HepG2 (cell line): ENCODE measurements around the gene TJAP1. TPM values are rescaled to one million over a fixed set of nuclear protein-coding genes. Genes with fewer than 3 reads are reported as not detected.

ENCODE experiments used
- ATAC-seq: fragments of 200-7000 bp; cut with Tn5 transposase; 3 replicates; pipeline ENCODE4 v1.9.1; 2020; ENCODE audit warnings: mild to moderate bottlenecking, moderate library complexity
- BruUV-seq: library from RNA; stranded (reverse); fragments of 400-500 nt; replicated peaks from 2 replicates; lab custom pipeline; 2021; lab: Mats Ljungman, UMichigan
- CTCF ChIA-PET: fragments of 300-600 bp; formaldehyde crosslinking; extraction: SDS; loops from one replicate; lab custom pipeline; 2021; ENCODE audit warnings: low total read pairs, inconsistent platforms, low intra/inter-chr PET ratio; lab: Yijun Ruan, JAX
- POLR2A ChIA-PET: fragments of 350-600 bp; sonication (Branson Sonifier 250); formaldehyde crosslinking; loops from one replicate; lab custom pipeline; 2020; ENCODE audit warnings: antibody characterized with exemption, inconsistent platforms; lab: Yijun Ruan, JAX
- DNase-seq: peaks from one replicate; pipeline ENCODE4 v3.0.0-alpha.2; 2015; ENCODE audit warnings: low spot score
- FAIRE-seq: peaks from 3 replicates; lab custom pipeline; 2011; peaks lifted over from hg19 to GRCh38; lab: Jason Lieb, UNC
- H2AFZ ChIP-seq: one replicate; pipeline ENCODE4 v1.6.1; 2011; ENCODE audit warnings: low read length, inconsistent platforms
- H3K27ac ChIP-seq: fragments of 300-600 bp; 3 replicates; pipeline ENCODE4 v1.8.0; 2011; ENCODE audit warnings: mixed run types, mild to moderate bottlenecking, mixed read lengths, low read length, inconsistent platforms; ENCODE audit not compliant: insufficient read depth; ENCODE audit errors: extremely low read length
- H3K27me3 ChIP-seq, 2 experiments: fragments of 200-600 bp in 1 of 2; 2 replicates in 1 of 2; 3 replicates in 1 of 2; pipeline versions ENCODE4 v1.6.0 to v1.8.0; 2011; ENCODE audit warnings: low read length in 2 of 2, mild to moderate bottlenecking in 2 of 2, moderate library complexity in 2 of 2, inconsistent platforms in 1 of 2; ENCODE audit not compliant: insufficient read depth in 2 of 2, control insufficient read depth in 1 of 2
- H3K36me3 ChIP-seq, 2 experiments: fragments of 200-600 bp in 1 of 2; replicated peaks in 1 of 2; 2 replicates in 1 of 2; 3 replicates in 1 of 2; pipeline versions ENCODE4 v1.5.1 to v1.8.0; 2011; ENCODE audit warnings: low read length in 2 of 2, inconsistent platforms in 1 of 2; ENCODE audit not compliant: insufficient read depth in 2 of 2, control insufficient read depth in 1 of 2
- H3K4me1 ChIP-seq: 2 replicates; pipeline ENCODE4 v1.5.1; 2012; ENCODE audit warnings: low read length, inconsistent platforms; ENCODE audit not compliant: insufficient read depth
- H3K4me2 ChIP-seq: 2 replicates; pipeline ENCODE4 v1.6.0; 2011; ENCODE audit warnings: low read depth, low read length, inconsistent platforms
- H3K4me3 ChIP-seq, 3 experiments: fragments of 200-600 bp in 1 of 3; sonication (generic), shearing (Covaris generic) in 1 of 3; replicated peaks in 1 of 3; 2 replicates each; pipeline ENCODE4 v1.5.1; 2011 to 2016; ENCODE audit warnings: low read length in 3 of 3, inconsistent platforms in 2 of 3, low read depth in 2 of 3, mild to moderate bottlenecking in 2 of 3, control low read depth in 1 of 3, mixed read lengths in 1 of 3; ENCODE audit not compliant: insufficient read depth in 1 of 3
- H3K79me2 ChIP-seq: one replicate; pipeline ENCODE4 v1.6.1; 2011; ENCODE audit warnings: low read length, inconsistent platforms; ENCODE audit not compliant: insufficient read depth
- H3K9ac ChIP-seq: 2 replicates; pipeline ENCODE4 v1.6.0; 2011; ENCODE audit warnings: mild to moderate bottlenecking, low read depth, low read length, inconsistent platforms; ENCODE audit not compliant: insufficient read depth
- H3K9me3 ChIP-seq: 2 replicates; pipeline ENCODE4 v1.5.1; 2012; ENCODE audit warnings: mild to moderate bottlenecking, low read length
- H4K20me1 ChIP-seq: 2 replicates; pipeline ENCODE4 v1.6.0; 2011; ENCODE audit warnings: inconsistent platforms, mild to moderate bottlenecking, low read length, moderate library complexity; ENCODE audit not compliant: insufficient read depth
- AGO2 ChIP-seq: fragments of 200-400 bp; formaldehyde crosslinking; optimal IDR thresholded peaks from 2 replicates; pipeline ENCODE3; 2017; ENCODE audit warnings: mild to moderate bottlenecking, low read depth, low read length, moderate library complexity
- ATF1 ChIP-seq: IDR thresholded peaks from 2 replicates; pipeline ENCODE4 v1.6.1; 2016; ENCODE audit warnings: mild to moderate bottlenecking, control low read depth
- FOSL1 ChIP-seq: sonication (generic); formaldehyde crosslinking; IDR thresholded peaks from 2 replicates; pipeline ENCODE4 v1.9.0; 2021; ENCODE audit warnings: missing genetic modification reagents, borderline replicate concordance
- MED1 ChIP-seq: sonication (generic); formaldehyde crosslinking; IDR thresholded peaks from 2 replicates; pipeline ENCODE4 v1.4.0; 2020; ENCODE audit warnings: missing genetic modification reagents
- NONO ChIP-seq, 2 experiments: fragments of 450-650 bp in 1 of 2; sonication (generic) in 1 of 2; formaldehyde crosslinking in 1 of 2; IDR thresholded peaks in 1 of 2; conservative IDR thresholded peaks in 1 of 2; 2 replicates each; pipeline versions ENCODE4 v1.6.1 to v1.8.0; 2017 to 2022; ENCODE audit warnings: mild to moderate bottlenecking in 1 of 2, missing genetic modification reagents in 1 of 2, moderate library complexity in 1 of 2
- NR3C1 ChIP-seq: sonication (generic); formaldehyde crosslinking; IDR thresholded peaks from 2 replicates; pipeline ENCODE4 v1.4.0; 2020; ENCODE audit warnings: missing genetic modification reagents
- POLR2G ChIP-seq: fragments of 200-400 bp; formaldehyde crosslinking; IDR thresholded peaks from 2 replicates; pipeline ENCODE4 v1.6.1; 2018; ENCODE audit warnings: mild to moderate bottlenecking, low read depth, low read length, moderate library complexity
- RBM22 ChIP-seq: fragments of 200-400 bp; formaldehyde crosslinking; optimal IDR thresholded peaks from 2 replicates; pipeline ENCODE3; 2017; ENCODE audit warnings: mild to moderate bottlenecking, low read length, moderate library complexity
- SKI ChIP-seq: fragments of 450-650 bp; IDR thresholded peaks from one replicate; pipeline ENCODE4 v1.6.1; 2018; ENCODE audit warnings: mild to moderate bottlenecking; ENCODE audit not compliant: partially characterized antibody
- SKIL ChIP-seq: sonication (generic); formaldehyde crosslinking; IDR thresholded peaks from 2 replicates; pipeline ENCODE4 v1.8.0; 2022; ENCODE audit warnings: missing genetic modification reagents, mild to moderate bottlenecking, moderate library complexity, borderline replicate concordance
- SSRP1 ChIP-seq: IDR thresholded peaks from 2 replicates; pipeline ENCODE4 v1.6.1; 2016; ENCODE audit warnings: control low read depth
- THAP7 ChIP-seq: sonication (generic); formaldehyde crosslinking; IDR thresholded peaks from 2 replicates; pipeline ENCODE4 v1.8.1; 2023; ENCODE audit warnings: mild to moderate bottlenecking, missing genetic modification reagents
- ZBTB33 ChIP-seq: sonication (generic); formaldehyde crosslinking; IDR thresholded peaks from 2 replicates; pipeline ENCODE4 v1.4.0; 2020; ENCODE audit warnings: missing genetic modification reagents
- ZC3H13 ChIP-seq: sonication (generic); formaldehyde crosslinking; IDR thresholded peaks from 2 replicates; pipeline ENCODE4 v1.8.1; 2023; ENCODE audit warnings: mild to moderate bottlenecking, missing genetic modification reagents, moderate library complexity
- ZNF124 ChIP-seq: sonication (generic); formaldehyde crosslinking; IDR thresholded peaks from 2 replicates; pipeline ENCODE4 v1.4.0; 2020; ENCODE audit warnings: missing genetic modification reagents
- ZNF800 ChIP-seq: sonication (generic); formaldehyde crosslinking; IDR thresholded peaks from 2 replicates; pipeline ENCODE4 v1.4.0; 2020; ENCODE audit warnings: missing genetic modification reagents
- WGBS: methylation state at CpG from one replicate; pipeline ENCODE4 v1.1.6; 2017; ENCODE audit warnings: low lambda C conversion rate; 5-methylcytosine and 5-hydroxymethylcytosine counted together
- in situ Hi-C: cut with HindIII; loops from 2 replicates; pipeline ENCODE4 v1.10.0; 2017; ENCODE audit warnings: low pct_unique_long_range_greater_than_20kb; ENCODE audit not compliant: extremely low pct_ligation_motif_present
- intact Hi-C: fragments of 100-400 bp; cut with micrococcal nuclease; formaldehyde crosslinking; loops from one replicate; pipeline ENCODE4 v1.10.0; 2022; ENCODE audit not compliant: unreplicated experiment
- polyA plus RNA-seq, 8 experiments: library from polyadenylated mRNA; depleted of rRNA in 3 of 8; stranded (reverse) in 7 of 8; unstranded in 1 of 8; fragments of >200 nt; fragmentation: Illumina TruSeq in 4 of 8; extraction: Trizol in 4 of 8; gene quantifications; 2 replicates each; pipeline versions ENCODE4 v1.2.1 to v1.2.3, GENCODE V29; 2011 to 2016; ENCODE audit warnings: low read depth in 4 of 8, missing spikeins in 1 of 8, mixed read lengths in 1 of 8; ENCODE audit not compliant: insufficient read depth in 1 of 8
- total RNA-seq, 5 experiments: library from RNA; depleted of rRNA; stranded (reverse); fragments of >200 nt; fragmentation: Illumina TruSeq; extraction: Trizol; gene quantifications; 2 replicates each; pipeline ENCODE4 v1.2.3, GENCODE V29; 2016; ENCODE audit warnings: low read depth in 1 of 5
- TF ChIP-seq, protein P1 (sequence below): sonication (generic); formaldehyde crosslinking; IDR thresholded peaks from 2 replicates; pipeline ENCODE4 v1.5.0; 2020; ENCODE audit warnings: missing genetic modification reagents, mild to moderate bottlenecking, borderline replicate concordance

The TJAP1 gene
- total and polyA plus RNA-seq, 2 of the 13 experiments (the other 11 are each of a cell fraction or from before 2014, with no cell fraction given) = 15.7 to 41.6 TPM

GRCh38 chr6:43520097-43520496 lies 42.7 kb downstream of the TJAP1 start:
- Histone ChIP-seq H3K27ac (no peak overlapping the region), H3K36me3 (peaks cover 46 to 67% of the 10 kb centered on the region in 2 experiments), H3K4me1 (peaks cover 26% of the 10 kb centered on the region), H3K4me2 (no peak overlapping the region), H2AFZ (no peak overlapping the region), H3K9ac (no peak overlapping the region), H3K9me3 (no peaks in the 10 kb centered on the region), H3K4me3 (no peak overlapping the region), H4K20me1 (no peaks in the 10 kb centered on the region), H3K79me2 (peaks cover 43% of the 10 kb centered on the region), H3K27me3 (peaks cover 0 to 5% of the 10 kb centered on the region in 2 experiments; a peak in 1 of 5 replicates)
- BruUV-seq = no TSS peak
- no peak for ATAC-seq
- in situ Hi-C loops = no loop called here
- intact Hi-C loops = no loop called here
- 100% methylated on average over 8 of the region's 8 CpGs for WGBS
- no peak for FAIRE-seq
- DNase-seq = no peak
- TF ChIP-seq, protein P1, sequence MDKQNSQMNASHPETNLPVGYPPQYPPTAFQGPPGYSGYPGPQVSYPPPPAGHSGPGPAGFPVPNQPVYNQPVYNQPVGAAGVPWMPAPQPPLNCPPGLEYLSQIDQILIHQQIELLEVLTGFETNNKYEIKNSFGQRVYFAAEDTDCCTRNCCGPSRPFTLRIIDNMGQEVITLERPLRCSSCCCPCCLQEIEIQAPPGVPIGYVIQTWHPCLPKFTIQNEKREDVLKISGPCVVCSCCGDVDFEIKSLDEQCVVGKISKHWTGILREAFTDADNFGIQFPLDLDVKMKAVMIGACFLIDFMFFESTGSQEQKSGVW = no peak
- TF ChIP-seq RBM22 (peak; percentile 90), ZBTB33 (no peak), AGO2 (no peak), SKI (no peak), SSRP1 (peak; percentile 45; the same call in 1 of the 2 replicates), ZC3H13 (CRISPR knock-in tag) (peak; percentile 36; the same call in 1 of the 2 replicates), NONO (IDR thresholded peaks at IDR 0.05) (no peak), NONO (CRISPR knock-in tag; conservative IDR thresholded peaks at IDR 0.05) (0 out of 2 replicates have a peak, but pooled peaks have one; percentile 51), MED1 (CRISPR knock-in tag) (no peak), THAP7 (CRISPR knock-in tag) (no peak), FOSL1 (CRISPR knock-in tag) (no peak), ZNF124 (CRISPR knock-in tag) (no peak), SKIL (CRISPR knock-in tag) (no peak), NR3C1 (CRISPR knock-in tag) (no peak), ATF1 (no peak), ZNF800 (CRISPR knock-in tag) (no peak), POLR2G (0 out of 2 replicates have a peak, but pooled peaks have one; percentile 30)
- POLR2A ChIA-PET = interaction anchor here (1.3 to 1.6 kb wide), 2 partner anchors 93 to 110 kb away, joined by 3 to 4 read pairs; partner anchors contain the start of genes ABCC10 and GTPBP2
- CTCF ChIA-PET = no interaction called here
